Prostate gland (tissue), 2 donors: ENCODE results near the gene CACNA1D. TPM values are rescaled to one million over a fixed set of nuclear protein-coding genes. Genes with fewer than 3 reads are reported as not detected.

Experiments
- DNase-seq: peaks from one replicate; pipeline ENCODE4 v3.0.0-alpha.2; 2019; ENCODE audit warnings: low spot score
- H3K27ac ChIP-seq, 2 donors: fragments of 200-600 bp; sonication (generic); 2 replicates each; pipeline ENCODE4 v1.5.1; 2017 to 2019
- H3K27me3 ChIP-seq: fragments of 200-600 bp; sonication (generic); replicated peaks from 2 replicates; pipeline ENCODE4 v1.5.1; 2019; ENCODE audit not compliant: insufficient read depth
- H3K36me3 ChIP-seq, 2 donors: fragments of 200-600 bp; sonication (generic); 1 replicate in 1 of 2; 2 replicates in 1 of 2; pipeline versions ENCODE4 v1.5.1 to v1.8.1; 2017 to 2019
- H3K4me1 ChIP-seq: fragments of 200-600 bp; sonication (generic); replicated peaks from 2 replicates; pipeline ENCODE4 v1.5.1; 2019
- H3K4me3 ChIP-seq, 2 donors: fragments of 200-600 bp; sonication (generic); 2 replicates each; pipeline ENCODE4 v1.5.1; 2017 to 2019
- H3K9me3 ChIP-seq: fragments of 200-600 bp; sonication (generic); 2 replicates; pipeline ENCODE4 v1.5.1; 2017
- POLR2A ChIP-seq: fragments of 450-650 bp; IDR thresholded peaks from one replicate; pipeline ENCODE4 v1.6.1; 2016; ENCODE audit warnings: antibody characterized with exemption, mild to moderate bottlenecking
- POLR2AphosphoS5 ChIP-seq: sonication (generic); formaldehyde crosslinking; IDR thresholded peaks from one replicate; pipeline ENCODE4 v1.6.1; 2017; ENCODE audit warnings: antibody characterized with exemption
- WGBS: methylation state at CpG from one replicate; pipeline ENCODE4 v1.1.5; 2018; 5-methylcytosine and 5-hydroxymethylcytosine counted together
- intact Hi-C: fragments of 100-400 bp; cut with DNase I; formaldehyde crosslinking; loops from one replicate; pipeline ENCODE4 v1.14.2; 2022
- total RNA-seq, 2 donors: library from RNA; depleted of rRNA; stranded (reverse); fragments of >200 nt; gene quantifications; one replicate each; pipeline ENCODE4 v1.1.0, GENCODE V29; 2016
- TF ChIP-seq, protein P1 (sequence below), 4 experiments: fragments of 200-600 bp in 2 of 4; fragments of 450-650 bp in 2 of 4; sonication (generic) in 2 of 4; IDR thresholded peaks; 1 replicate in 3 of 4; 2 replicates in 1 of 4; pipeline ENCODE4 v1.5.1; 2016 to 2019; ENCODE audit warnings: antibody characterized with exemption in 4 of 4, mild to moderate bottlenecking in 2 of 4, moderate library complexity in 2 of 4

Gene CACNA1D
- total RNA-seq, 2 donors from 2014 or later = 15.5 to 45.1 TPM

DNA sequence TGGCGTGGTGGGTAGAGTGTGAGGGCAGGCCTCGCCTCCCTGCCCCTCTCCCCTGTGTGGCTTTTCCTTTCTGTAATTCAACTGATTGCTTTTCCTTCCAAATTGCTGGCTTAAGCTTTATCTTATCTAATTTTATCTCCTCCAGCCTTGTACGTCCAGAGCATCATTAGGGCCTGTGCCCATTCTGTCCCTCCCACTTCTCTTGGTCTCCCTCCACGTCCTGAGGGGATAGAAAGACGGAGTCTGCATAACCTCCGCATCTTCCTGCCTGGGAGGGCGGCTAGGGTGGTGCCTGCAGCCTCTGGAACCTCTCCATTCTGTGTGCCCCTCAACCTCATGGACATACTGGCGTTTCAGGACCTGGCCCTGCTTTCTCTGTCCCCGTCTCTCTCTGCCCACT, 39.8 kb downstream of the CACNA1D start:
- Histone ChIP-seq H3K27me3 (no peaks in the 10 kb centered on the region), H3K9me3 (no peaks in the 10 kb centered on the region), H3K4me3 (no peak overlapping the region), H3K36me3 (no peaks in the 10 kb centered on the region), H3K4me1 (peaks cover 6% of the 10 kb centered on the region), H3K27ac (no peak overlapping the region)
- WGBS = 84% methylated on average over 9 of the region's 9 CpGs
- intact Hi-C loops = no loop called here
- no peak for TF ChIP-seq POLR2A
- TF ChIP-seq, protein P1, sequence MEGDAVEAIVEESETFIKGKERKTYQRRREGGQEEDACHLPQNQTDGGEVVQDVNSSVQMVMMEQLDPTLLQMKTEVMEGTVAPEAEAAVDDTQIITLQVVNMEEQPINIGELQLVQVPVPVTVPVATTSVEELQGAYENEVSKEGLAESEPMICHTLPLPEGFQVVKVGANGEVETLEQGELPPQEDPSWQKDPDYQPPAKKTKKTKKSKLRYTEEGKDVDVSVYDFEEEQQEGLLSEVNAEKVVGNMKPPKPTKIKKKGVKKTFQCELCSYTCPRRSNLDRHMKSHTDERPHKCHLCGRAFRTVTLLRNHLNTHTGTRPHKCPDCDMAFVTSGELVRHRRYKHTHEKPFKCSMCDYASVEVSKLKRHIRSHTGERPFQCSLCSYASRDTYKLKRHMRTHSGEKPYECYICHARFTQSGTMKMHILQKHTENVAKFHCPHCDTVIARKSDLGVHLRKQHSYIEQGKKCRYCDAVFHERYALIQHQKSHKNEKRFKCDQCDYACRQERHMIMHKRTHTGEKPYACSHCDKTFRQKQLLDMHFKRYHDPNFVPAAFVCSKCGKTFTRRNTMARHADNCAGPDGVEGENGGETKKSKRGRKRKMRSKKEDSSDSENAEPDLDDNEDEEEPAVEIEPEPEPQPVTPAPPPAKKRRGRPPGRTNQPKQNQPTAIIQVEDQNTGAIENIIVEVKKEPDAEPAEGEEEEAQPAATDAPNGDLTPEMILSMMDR (IDR thresholded peaks at IDR 0.05) = no peak
- TF ChIP-seq POLR2AphosphoS5 = no peak
- DNase-seq = no peak

GRCh38 chr3:53534676-53535400, 40.4 kb downstream of the CACNA1D start:
- no peaks in the 10 kb centered on the region for H3K9me3 ChIP-seq
- intact Hi-C loops = no loop called here
- WGBS = 41% methylated on average over 13 of the region's 13 CpGs
- DNase-seq = no peak
- H3K4me1 ChIP-seq = peaks cover 6% of the 10 kb centered on the region
- no peaks in the 10 kb centered on the region for H3K27me3 ChIP-seq
- H3K27ac ChIP-seq = no peak overlapping the region
- H3K4me3 ChIP-seq = no peak overlapping the region
- no peaks in the 10 kb centered on the region for H3K36me3 ChIP-seq
- TF ChIP-seq, protein P1 (IDR thresholded peaks at IDR 0.05) = no peak
- TF ChIP-seq POLR2A = no peak
- no peak for TF ChIP-seq POLR2AphosphoS5

GRCh38 chr3:53536282-53536681, 41.9 kb downstream of the CACNA1D start:
- intact Hi-C loops = no loop called here
- Histone ChIP-seq H3K4me3 (no peak overlapping the region), H3K4me1 (peaks cover 6% of the 10 kb centered on the region), H3K27me3 (no peaks in the 10 kb centered on the region), H3K27ac (no peak overlapping the region), H3K9me3 (no peaks in the 10 kb centered on the region), H3K36me3 (no peaks in the 10 kb centered on the region)
- WGBS = 87% methylated on average over 4 of the region's 4 CpGs
- DNase-seq = no peak
- no peak for TF ChIP-seq POLR2AphosphoS5
- TF ChIP-seq, protein P1 (IDR thresholded peaks at IDR 0.05) = no peak
- TF ChIP-seq POLR2A = no peak

- intact Hi-C loops = no loop called here
These were observed 49.9 kb downstream of the CACNA1D start for GRCh38 chr3:53544357-53544756.

More at GRCh38 chr3:53544357-53544756, 49.9 kb downstream of the CACNA1D start:
- no peaks in the 10 kb centered on the region for H3K9me3 ChIP-seq
- no peak for TF ChIP-seq POLR2AphosphoS5
- no peak for TF ChIP-seq POLR2A
- TF ChIP-seq, protein P1 (IDR thresholded peaks at IDR 0.05) = no peak
- DNase-seq = no peak
- no peak overlapping the region for H3K4me3 ChIP-seq
- H3K27me3 ChIP-seq = no peaks in the 10 kb centered on the region
- no peaks in the 10 kb centered on the region for H3K4me1 ChIP-seq
- 96% methylated on average over 3 of the region's 3 CpGs for WGBS
- no peaks in the 10 kb centered on the region for H3K36me3 ChIP-seq
- no peak overlapping the region for H3K27ac ChIP-seq
